ENCODE measurements around the gene SDF2L1. TPM values are rescaled to one million over a fixed set of nuclear protein-coding genes. Genes with fewer than 3 reads are reported as not detected.

The SDF2L1 gene
- total and polyA plus RNA-seq, 9 of the 15 experiments (the other 6 are each of a cell fraction or from before 2014, with no cell fraction given), result 15.1 to 989 (median 124) TPM

GRCh38 chr22:21617337-21617736 lies 24.8 kb upstream of the SDF2L1 start (continued):
- TF ChIP-seq ZNF280B (CRISPR knock-in tag; IDR thresholded peaks at IDR 0.05) (0 out of 2 replicates have a peak, but pooled peaks have one; percentile 7), MLX (CRISPR knock-in tag; conservative IDR thresholded peaks at IDR 0.05) (0 out of 4 replicates have a peak, but pooled peaks of 1 of the 2 experiments have one; percentile 74), ZNF707 (CRISPR knock-in tag; conservative IDR thresholded peaks at IDR 0.05) (0 out of 2 replicates have a peak, but pooled peaks have one; percentile 30), OTX1 (CRISPR knock-in tag; IDR thresholded peaks at IDR 0.05) (peak; percentile 54; the same call in 1 of the 2 replicates), ERF (CRISPR knock-in tag; IDR thresholded peaks at IDR 0.05) (peak; percentile 66; the same call in 1 of the 2 replicates), ZNF586 (CRISPR knock-in tag; conservative IDR thresholded peaks at IDR 0.05) (0 out of 2 replicates have a peak, but pooled peaks have one; percentile 43), MTF1 (CRISPR knock-in tag; IDR thresholded peaks at IDR 0.05; ENCODE audit: borderline replicate concordance) (peak; percentile 48; the same call in 1 of the 2 replicates)

- POLR2A ChIA-PET, result interaction anchor here (0.6 to 76.8 kb wide), 5 partner anchors 2 to 1560 kb away, joined by 3 to 4622 read pairs (median 4); partner anchors contain the start of genes CCDC116, SDF2L1 and YDJC
- intact Hi-C loops (cut with micrococcal nuclease), result no loop called here
- CTCF ChIA-PET (ENCODE audit: low intra/inter-chr PET ratio), result no interaction called here
- Histone ChIP-seq H3K4me2 (ENCODE audit: insufficient read depth, low read length) (no peak overlapping the region), H3K9ac (ENCODE audit: insufficient read depth in 1 of 2, low read depth in 2 of 2, low read length in 2 of 2) (peak overlapping the region in 1 of 2 experiments; percentile 39; a peak in 2 of 4 replicates), H2AFZ (ENCODE audit: low read depth, low read length) (no peak overlapping the region), H3K36me3 (ENCODE audit: control insufficient read depth, insufficient read depth, low read length) (peaks cover 88% of the 10 kb centered on the region), H3K9me1 (ENCODE audit: control insufficient read depth, insufficient read depth, low read length) (peaks cover 32% of the 10 kb centered on the region), H3K4me3 (no peak overlapping the region), H3K9me3 (replicated peaks; ENCODE audit: control insufficient read depth, insufficient read depth, low read depth, low read length) (no peaks in the 10 kb centered on the region), H3K27ac (ENCODE audit: extremely low read depth, low read depth, low read length) (no peak overlapping the region), H3K27me3 (ENCODE audit: control insufficient read depth in 2 of 2, insufficient read depth in 2 of 2, low read length in 2 of 2) (no peaks in the 10 kb centered on the region), H3K4me1 (replicated peaks in 1 of 2; ENCODE audit: control insufficient read depth in 2 of 2, insufficient read depth in 2 of 2, low read length in 2 of 2) (peaks cover 8 to 38% of the 10 kb centered on the region in 2 experiments; a peak in 4 of 5 replicates), H3K79me2 (ENCODE audit: control insufficient read depth, insufficient read depth, low read length) (peaks cover 83% of the 10 kb centered on the region), H4K20me1 (replicated peaks; ENCODE audit: control insufficient read depth, insufficient read depth, low read length) (peaks cover 68% of the 10 kb centered on the region)
- WGBS (ENCODE audit: insufficient coverage, low coverage, missing lambda C conversion rate), result 80% methylated on average over 3 of the region's 3 CpGs
- ATAC-seq (no peak), DNase-seq (ENCODE audit: extremely low read depth in 1 of 4, low spot score in 3 of 4) (no peak), FAIRE-seq (no peak)
- in situ Hi-C loops (cut with MboI), result no loop called here
- no TSS peak for BruUV-seq (replicated peaks)
- TF ChIP-seq ARID4B (CRISPR knock-in tag; IDR thresholded peaks at IDR 0.05), result no peak
- TF ChIP-seq ZNF785 (CRISPR knock-in tag; IDR thresholded peaks at IDR 0.05), result no peak
- TF ChIP-seq FOXK2 (conservative IDR thresholded peaks at IDR 0.05 in 1 of 2, IDR thresholded peaks at IDR 0.05 in 1 of 2; ENCODE audit: low read depth in 2 of 2), result no peak
- no peak for TF ChIP-seq DPF2 (IDR thresholded peaks at IDR 0.05)
- TF ChIP-seq HES1 (IDR thresholded peaks at IDR 0.05; ENCODE audit: low read depth), result no peak
- TF ChIP-seq SNAPC5 (CRISPR knock-in tag; IDR thresholded peaks at IDR 0.05), result no peak
- no peak for TF ChIP-seq PRMT5 (CRISPR knock-in tag; IDR thresholded peaks at IDR 0.05)
These were observed 21.1 kb upstream of the SDF2L1 start for GRCh38 chr22:21621025-21621424.
